ENCODE results near the gene PCNX2.

PCNX2 gene

GRCh38 chr1:233031521-233031920 lies 264.0 kb downstream of the PCNX2 start:
- no peak overlapping the region for H3K4me3 ChIP-seq (ENCODE audit: low read depth, low read length)
- DNase-seq (ENCODE audit: low read depth): no peak
- no peak for TF ChIP-seq CTCF (IDR thresholded peaks at IDR 0.05; ENCODE audit: control insufficient read depth, extremely low read depth, insufficient read depth)

DNA sequence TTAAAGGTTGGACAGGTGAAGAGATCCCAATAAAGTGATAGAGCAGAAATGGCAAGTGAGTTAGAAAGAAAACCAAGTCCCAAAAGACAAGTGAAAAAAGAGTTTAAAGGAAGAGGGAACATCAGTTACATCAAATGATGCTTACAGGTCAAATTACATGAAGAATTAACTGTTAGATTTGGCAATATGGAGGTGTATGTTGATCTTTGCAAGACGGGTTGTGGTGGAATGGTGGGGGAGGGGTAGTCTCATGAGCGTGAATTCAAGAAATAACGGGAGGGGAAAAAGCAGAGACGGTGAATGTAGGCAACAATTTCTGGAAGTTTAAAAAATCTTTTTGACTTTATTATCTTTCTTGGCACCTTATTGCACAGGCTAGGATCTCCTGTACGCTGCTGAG lies 268.5 kb downstream of the PCNX2 start:
- no peak overlapping the region for H3K4me3 ChIP-seq (ENCODE audit: low read depth, low read length)
- no peak for DNase-seq (ENCODE audit: low read depth)
- TF ChIP-seq CTCF (IDR thresholded peaks at IDR 0.05; ENCODE audit: control insufficient read depth, extremely low read depth, insufficient read depth): no peak

GRCh38 chr1:233025567-233025966 lies 270.0 kb downstream of the PCNX2 start:
- TF ChIP-seq CTCF (IDR thresholded peaks at IDR 0.05; ENCODE audit: control insufficient read depth, extremely low read depth, insufficient read depth): no peak
- DNase-seq (ENCODE audit: low read depth): peak; percentile 99
- peak overlapping the region; percentile 47 for H3K4me3 ChIP-seq (ENCODE audit: low read depth, low read length)

DNA sequence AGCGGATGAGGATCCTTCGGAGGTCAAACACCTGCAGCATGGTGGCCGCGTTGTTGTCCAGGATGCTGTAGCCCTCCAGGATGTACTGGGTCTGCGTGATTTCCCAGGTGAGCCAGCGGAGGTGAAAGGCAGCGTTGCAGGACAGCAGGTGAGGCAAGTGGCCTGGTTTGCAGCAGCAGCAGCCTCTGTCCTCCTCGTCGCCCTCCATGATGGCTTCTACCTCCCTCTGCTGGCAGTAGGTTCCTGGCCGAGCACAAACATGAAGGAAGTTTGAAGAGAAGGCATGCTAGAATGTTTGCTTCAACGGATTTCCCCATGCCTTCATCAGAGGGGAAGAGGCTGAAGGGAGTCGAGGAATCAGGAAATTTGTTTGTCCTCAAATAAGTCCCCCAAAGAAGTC lies 270.4 kb downstream of the PCNX2 start:
- H3K4me3 ChIP-seq (ENCODE audit: low read depth, low read length): peak overlapping the region; percentile 47
- DNase-seq (ENCODE audit: low read depth): peak; percentile 80
- peak; percentile 78 for TF ChIP-seq CTCF (IDR thresholded peaks at IDR 0.05; ENCODE audit: control insufficient read depth, extremely low read depth, insufficient read depth)

DNA sequence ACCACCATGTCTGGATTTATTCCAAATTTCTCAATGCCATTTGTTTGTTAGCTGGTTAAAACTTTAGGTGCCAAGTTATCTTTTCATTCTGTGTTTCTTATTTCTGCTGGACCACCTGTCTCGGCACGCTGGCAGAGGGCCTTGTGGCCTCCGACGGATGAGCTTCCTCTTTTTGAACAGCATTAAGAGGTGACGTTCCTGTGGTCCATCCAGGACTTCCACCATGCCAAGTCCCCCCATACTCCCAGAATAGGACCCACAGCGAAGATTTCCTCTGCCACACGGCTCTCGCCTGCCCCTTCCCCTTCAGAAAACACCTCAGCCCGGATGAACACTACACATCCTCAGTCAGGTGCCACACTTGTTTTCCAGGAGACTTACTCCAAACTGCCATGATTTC lies 271.3 kb downstream of the PCNX2 start:
- TF ChIP-seq CTCF (IDR thresholded peaks at IDR 0.05; ENCODE audit: control insufficient read depth, extremely low read depth, insufficient read depth): no peak
- DNase-seq (ENCODE audit: low read depth): no peak
- peak overlapping the region; percentile 47 for H3K4me3 ChIP-seq (ENCODE audit: low read depth, low read length)

DNA sequence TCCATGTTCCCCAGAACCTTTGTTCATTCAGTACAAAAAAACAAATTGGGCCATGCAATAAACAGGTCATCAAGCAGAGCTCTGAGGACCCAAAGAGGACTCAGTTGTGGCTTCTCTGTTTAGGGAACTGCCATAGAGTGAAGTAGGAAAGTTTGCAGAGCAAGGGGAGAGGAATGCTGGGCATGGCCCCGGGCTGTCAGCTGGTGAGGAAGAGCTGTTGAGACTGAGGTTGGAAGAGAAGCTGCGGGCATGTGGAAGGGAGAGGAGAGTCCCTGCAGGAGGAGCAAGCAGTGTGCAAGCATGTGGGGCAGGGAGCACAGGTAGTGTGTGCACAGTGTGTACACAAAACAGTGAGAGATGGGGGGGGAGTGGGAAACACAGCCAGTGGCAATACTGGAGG lies 273.3 kb downstream of the PCNX2 start:
- TF ChIP-seq CTCF (IDR thresholded peaks at IDR 0.05; ENCODE audit: control insufficient read depth, extremely low read depth, insufficient read depth): no peak
- DNase-seq (ENCODE audit: low read depth): no peak
- H3K4me3 ChIP-seq (ENCODE audit: low read depth, low read length): no peak overlapping the region

- no peak for DNase-seq (ENCODE audit: low read depth)
- TF ChIP-seq CTCF (IDR thresholded peaks at IDR 0.05; ENCODE audit: control insufficient read depth, extremely low read depth, insufficient read depth): no peak
- H3K4me3 ChIP-seq (ENCODE audit: low read depth, low read length): no peak overlapping the region
These were observed 275.1 kb downstream of the PCNX2 start for GRCh38 chr1:233020426-233020825.
